Smooth muscle cell (in vitro differentiated cells): ENCODE results near the gene FMNL2. TPM values are rescaled to one million over a fixed set of nuclear protein-coding genes. Genes with fewer than 3 reads are reported as not detected.

Experiments
- DNase-seq: peaks from one replicate; lab custom pipeline; 2025; ENCODE audit not compliant: unreplicated experiment; lab: John Stamatoyannopoulos, UW
- H2AFZ ChIP-seq: fragments of 200-600 bp; sonication (generic); 2 replicates; pipeline ENCODE4 v1.6.0; 2016; ENCODE audit warnings: antibody characterized with exemption, low read depth, mild to moderate bottlenecking
- H3F3A ChIP-seq: fragments of 200-600 bp; sonication (generic); 2 replicates; pipeline ENCODE4 v1.6.0; 2017; ENCODE audit warnings: antibody characterized with exemption, low read depth
- H3K27ac ChIP-seq: fragments of 200-600 bp; sonication (generic); 2 replicates; pipeline ENCODE4 v1.5.1; 2016; ENCODE audit warnings: low read depth, mild to moderate bottlenecking
- H3K27me3 ChIP-seq: fragments of 200-600 bp; sonication (generic); 2 replicates; pipeline ENCODE4 v1.6.1; 2016; ENCODE audit warnings: low read depth, mild to moderate bottlenecking
- H3K36me3 ChIP-seq: fragments of 200-600 bp; sonication (generic); 2 replicates; pipeline ENCODE4 v1.5.1; 2016; ENCODE audit warnings: low read depth
- H3K4me1 ChIP-seq: fragments of 200-600 bp; sonication (generic); 2 replicates; pipeline ENCODE4 v1.5.1; 2016; ENCODE audit warnings: low read depth
- H3K4me2 ChIP-seq: fragments of 200-600 bp; sonication (generic); 2 replicates; pipeline ENCODE4 v1.6.0; 2016; ENCODE audit warnings: mild to moderate bottlenecking
- H3K4me3 ChIP-seq: fragments of 200-600 bp; sonication (generic); 2 replicates; pipeline ENCODE4 v1.5.1; 2016; ENCODE audit warnings: mild to moderate bottlenecking
- H3K79me2 ChIP-seq: fragments of 200-600 bp; sonication (generic); 2 replicates; pipeline ENCODE4 v1.6.0; 2016; ENCODE audit warnings: low read depth, mild to moderate bottlenecking
- H3K9ac ChIP-seq: fragments of 200-600 bp; sonication (generic); 2 replicates; pipeline ENCODE4 v1.6.0; 2016; ENCODE audit warnings: low read depth
- H3K9me3 ChIP-seq: fragments of 200-600 bp; sonication (generic); replicated peaks from 2 replicates; pipeline ENCODE4 v1.5.1; 2016; ENCODE audit warnings: low read depth
- H4K20me1 ChIP-seq: fragments of 200-600 bp; sonication (generic); 2 replicates; pipeline ENCODE4 v1.6.0; 2016; ENCODE audit warnings: low read depth
- WGBS: methylation state at CpG from one replicate; pipeline ENCODE4 v1.1.7; 2016; ENCODE audit warnings: low lambda C conversion rate; 5-methylcytosine and 5-hydroxymethylcytosine counted together
- polyA plus RNA-seq: library from polyadenylated mRNA; unstranded; fragments of >200 nt; fragmentation: Nextera tagmentation; extraction: Ambion mirVana; gene quantifications from 2 replicates; pipeline ENCODE4 v1.2.1, GENCODE V29; 2016
- total RNA-seq: library from RNA; depleted of rRNA; stranded (reverse); fragments of >200 nt; gene quantifications from 2 replicates; pipeline ENCODE4 v1.2.3, GENCODE V29; 2014
- TF ChIP-seq, protein P1 (sequence below): fragments of 200-600 bp; sonication (generic); IDR thresholded peaks from 2 replicates; pipeline ENCODE4 v1.5.1; 2017; ENCODE audit warnings: borderline replicate concordance, mild to moderate bottlenecking, antibody characterized with exemption; ENCODE audit not compliant: insufficient read depth, poor library complexity, severe bottlenecking

The FMNL2 gene
- total and polyA plus RNA-seq, 2 experiments from 2014 or later, result 7.4 to 37.3 TPM

DNA sequence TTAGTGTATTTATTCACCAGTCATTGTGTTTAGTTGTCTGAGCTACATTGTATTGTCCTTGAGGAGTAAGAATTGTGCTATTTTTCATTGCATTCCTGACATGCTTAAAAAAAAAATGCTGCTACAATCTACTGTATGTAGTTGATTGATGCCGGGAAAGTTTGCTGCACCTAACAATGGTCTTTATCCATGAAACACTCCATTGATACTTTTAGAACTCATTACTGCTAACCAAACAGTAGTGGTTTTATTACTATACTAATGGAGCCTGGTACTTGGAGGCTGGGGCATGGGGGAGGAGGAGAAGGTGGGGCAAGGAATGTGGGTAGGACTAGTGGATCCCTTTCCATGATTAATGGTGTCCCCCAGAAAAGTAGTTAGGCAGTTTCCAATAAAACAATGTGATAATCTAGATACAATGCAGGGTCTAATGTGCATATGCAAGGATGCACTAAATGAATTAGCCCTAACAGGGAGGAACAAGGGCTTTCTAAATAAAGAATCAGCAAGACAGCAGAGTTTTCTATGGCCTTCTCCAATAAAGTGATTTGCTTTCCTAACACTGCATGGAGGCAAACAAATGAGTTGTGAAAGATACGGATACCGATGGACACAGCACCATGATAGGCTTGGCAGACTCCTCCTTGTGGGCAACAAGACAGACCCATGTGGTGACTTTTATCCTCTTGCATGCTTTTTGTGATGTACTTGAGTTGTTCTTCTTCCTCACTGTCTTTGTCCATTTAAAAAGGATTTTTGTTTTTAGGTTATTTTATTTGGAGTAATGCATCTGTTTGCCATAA is 78.5 kb downstream of the FMNL2 start:
- no peak for DNase-seq

DNA sequence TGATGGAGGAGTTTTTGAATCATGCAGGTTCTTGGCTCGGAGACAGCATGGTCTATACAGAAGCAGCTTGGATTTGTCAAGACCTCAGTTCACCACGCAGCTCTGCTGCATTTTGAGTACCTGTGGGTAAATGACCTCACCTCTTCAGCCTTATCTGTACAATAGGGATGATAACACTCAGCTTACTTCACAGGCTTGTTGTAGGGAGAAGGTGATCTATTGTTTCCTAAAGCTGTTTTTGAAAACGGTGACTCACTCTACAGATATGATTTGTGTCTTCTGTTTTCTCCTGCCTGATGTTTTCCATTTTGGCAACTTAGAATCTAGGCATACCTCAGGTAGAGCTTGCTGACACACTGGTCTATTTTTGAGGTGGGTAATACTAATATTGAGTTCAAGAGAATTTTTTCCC is 80.3 kb downstream of the FMNL2 start:
- Histone ChIP-seq H3K79me2 (peaks cover 71% of the 10 kb centered on the region), H3K4me2 (no peak overlapping the region)
- DNase-seq, result no peak

More for the DNA sequence above, 78.5 kb downstream of the FMNL2 start:
- no peak overlapping the region for H3K4me2 ChIP-seq
- no peaks in the 10 kb centered on the region for H3K27me3 ChIP-seq
- H3K9ac ChIP-seq, result no peak overlapping the region
- no peak overlapping the region for H3K4me3 ChIP-seq
- H3K27ac ChIP-seq, result no peak overlapping the region
- TF ChIP-seq, protein P1, sequence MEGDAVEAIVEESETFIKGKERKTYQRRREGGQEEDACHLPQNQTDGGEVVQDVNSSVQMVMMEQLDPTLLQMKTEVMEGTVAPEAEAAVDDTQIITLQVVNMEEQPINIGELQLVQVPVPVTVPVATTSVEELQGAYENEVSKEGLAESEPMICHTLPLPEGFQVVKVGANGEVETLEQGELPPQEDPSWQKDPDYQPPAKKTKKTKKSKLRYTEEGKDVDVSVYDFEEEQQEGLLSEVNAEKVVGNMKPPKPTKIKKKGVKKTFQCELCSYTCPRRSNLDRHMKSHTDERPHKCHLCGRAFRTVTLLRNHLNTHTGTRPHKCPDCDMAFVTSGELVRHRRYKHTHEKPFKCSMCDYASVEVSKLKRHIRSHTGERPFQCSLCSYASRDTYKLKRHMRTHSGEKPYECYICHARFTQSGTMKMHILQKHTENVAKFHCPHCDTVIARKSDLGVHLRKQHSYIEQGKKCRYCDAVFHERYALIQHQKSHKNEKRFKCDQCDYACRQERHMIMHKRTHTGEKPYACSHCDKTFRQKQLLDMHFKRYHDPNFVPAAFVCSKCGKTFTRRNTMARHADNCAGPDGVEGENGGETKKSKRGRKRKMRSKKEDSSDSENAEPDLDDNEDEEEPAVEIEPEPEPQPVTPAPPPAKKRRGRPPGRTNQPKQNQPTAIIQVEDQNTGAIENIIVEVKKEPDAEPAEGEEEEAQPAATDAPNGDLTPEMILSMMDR, result no peak
- H2AFZ ChIP-seq, result no peak overlapping the region
- no peaks in the 10 kb centered on the region for H3K36me3 ChIP-seq
- WGBS, result 90% methylated on average over 3 of the region's 3 CpGs
- peaks cover 73% of the 10 kb centered on the region for H3K79me2 ChIP-seq
- no peaks in the 10 kb centered on the region for H3K9me3 ChIP-seq
- H4K20me1 ChIP-seq, result peaks cover 25% of the 10 kb centered on the region
- H3K4me1 ChIP-seq, result peaks cover 35% of the 10 kb centered on the region
- H3F3A ChIP-seq, result no peaks in the 10 kb centered on the region

GRCh38 chr2:152415796-152416195 is 80.8 kb downstream of the FMNL2 start:
- Histone ChIP-seq H3K4me2 (no peak overlapping the region), H3K27ac (peak overlapping the region; percentile 43), H3K9me3 (no peaks in the 10 kb centered on the region), H4K20me1 (peaks cover 29% of the 10 kb centered on the region), H3K4me3 (no peak overlapping the region), H3K27me3 (no peaks in the 10 kb centered on the region), H3K4me1 (peaks cover 37% of the 10 kb centered on the region), H3F3A (peaks cover 7% of the 10 kb centered on the region), H3K9ac (no peak overlapping the region), H2AFZ (no peak overlapping the region), H3K79me2 (peaks cover 66% of the 10 kb centered on the region), H3K36me3 (no peaks in the 10 kb centered on the region)
- TF ChIP-seq, protein P1, result no peak
- WGBS, result 94% methylated on average over 3 of the region's 3 CpGs
- no peak for DNase-seq

More for the DNA sequence above, 80.3 kb downstream of the FMNL2 start:
- Histone ChIP-seq H3F3A (peaks cover 7% of the 10 kb centered on the region), H3K9me3 (no peaks in the 10 kb centered on the region), H3K36me3 (no peaks in the 10 kb centered on the region), H2AFZ (no peak overlapping the region), H3K4me3 (no peak overlapping the region), H3K9ac (no peak overlapping the region), H3K27me3 (no peaks in the 10 kb centered on the region), H3K27ac (peak overlapping the region; percentile 43), H4K20me1 (peaks cover 29% of the 10 kb centered on the region), H3K4me1 (peaks cover 43% of the 10 kb centered on the region)
- 75% methylated on average over 3 of the region's 3 CpGs for WGBS
- TF ChIP-seq, protein P1, result no peak

DNA sequence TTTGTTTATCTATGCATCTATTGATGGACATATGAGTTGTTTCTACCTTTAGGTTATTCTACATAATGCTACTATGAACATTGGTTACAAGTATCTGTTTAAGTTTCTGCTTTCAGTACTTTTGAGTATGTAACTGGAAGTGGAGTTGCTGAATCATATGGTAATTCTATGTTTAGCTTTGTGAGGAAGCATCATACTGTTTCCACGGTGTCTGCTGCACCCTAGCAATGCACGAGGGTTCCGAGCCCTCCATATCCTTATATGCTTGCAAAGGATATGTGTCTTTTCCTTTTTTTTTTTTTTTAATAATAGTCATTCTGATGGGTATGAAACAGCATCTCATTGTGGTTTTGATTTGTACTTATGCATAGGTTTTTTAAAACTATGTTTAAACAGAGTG is 83.7 kb downstream of the FMNL2 start:
- Histone ChIP-seq H3K9me3 (no peaks in the 10 kb centered on the region), H3F3A (peaks cover 17% of the 10 kb centered on the region), H3K9ac (no peak overlapping the region), H4K20me1 (peaks cover 22% of the 10 kb centered on the region), H3K27me3 (no peaks in the 10 kb centered on the region), H3K79me2 (peaks cover 55% of the 10 kb centered on the region), H2AFZ (no peak overlapping the region), H3K36me3 (no peaks in the 10 kb centered on the region), H3K27ac (no peak overlapping the region), H3K4me1 (peaks cover 28% of the 10 kb centered on the region), H3K4me3 (no peak overlapping the region), H3K4me2 (no peak overlapping the region)
- DNase-seq, result no peak
- WGBS, result 54% methylated on average over 3 of the region's 3 CpGs
- TF ChIP-seq, protein P1, result no peak
